Stimulated activated CD4-positive, alpha-beta T cell treated with anti-CD3 and anti-CD28 coated beads, Interleukin-4, amount 100 ng/mL, for 48 hours (primary cell): Measurements from ENCODE around the gene ANTXR1.
"Not testable (repeated sequence)": the region's sequence is repeated elsewhere in the genome, so short reads cannot be mapped to it uniquely, and the experiment has no call there.

Source experiments
- DNase-seq, 2 donors: peaks; one replicate each; pipeline ENCODE4 v3.0.0-alpha.2; 2020; ENCODE audit warnings: low read depth in 2 of 2

The ANTXR1 gene

GRCh38 chr2:69164061-69164778 is 151.2 kb downstream of the ANTXR1 start:
- DNase-seq, result no peak

DNA sequence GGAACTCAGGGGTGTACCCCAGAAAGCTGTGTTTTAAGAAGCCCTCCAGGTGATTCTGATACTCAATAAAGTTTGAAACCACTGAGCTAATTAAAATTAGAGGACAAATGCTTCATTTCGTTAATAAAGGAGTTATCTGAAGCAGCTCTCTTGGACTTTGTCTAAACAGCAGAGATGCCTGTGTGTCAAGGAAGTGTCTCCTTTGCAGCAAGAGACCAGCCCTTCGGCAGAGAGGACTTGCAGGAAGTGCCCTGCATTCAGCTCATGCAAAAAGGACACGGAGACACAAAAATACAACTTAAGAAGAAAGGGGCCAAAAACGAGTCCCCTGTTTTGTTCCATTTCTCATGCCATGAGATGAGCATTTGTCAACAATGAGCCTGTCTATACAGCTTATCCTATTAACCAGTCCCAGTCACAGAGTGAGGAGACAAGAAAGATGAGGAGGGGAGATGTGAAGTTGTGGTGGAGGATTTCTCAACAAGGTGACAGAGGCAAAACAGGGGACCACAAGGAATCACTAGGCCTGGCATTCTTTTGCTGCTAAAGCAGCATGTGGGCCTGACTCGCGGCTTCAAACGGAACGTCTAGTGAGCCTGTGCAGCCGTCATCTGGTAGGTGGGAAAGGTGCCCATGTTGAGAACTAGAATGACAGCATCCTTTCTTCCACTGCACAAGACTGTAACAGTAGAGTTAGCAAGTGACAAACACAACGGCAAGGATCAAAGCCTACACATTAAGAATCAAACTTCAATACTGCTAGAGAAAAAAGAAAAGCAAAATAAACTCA is 152.3 kb downstream of the ANTXR1 start:
- DNase-seq, result no peak

DNA sequence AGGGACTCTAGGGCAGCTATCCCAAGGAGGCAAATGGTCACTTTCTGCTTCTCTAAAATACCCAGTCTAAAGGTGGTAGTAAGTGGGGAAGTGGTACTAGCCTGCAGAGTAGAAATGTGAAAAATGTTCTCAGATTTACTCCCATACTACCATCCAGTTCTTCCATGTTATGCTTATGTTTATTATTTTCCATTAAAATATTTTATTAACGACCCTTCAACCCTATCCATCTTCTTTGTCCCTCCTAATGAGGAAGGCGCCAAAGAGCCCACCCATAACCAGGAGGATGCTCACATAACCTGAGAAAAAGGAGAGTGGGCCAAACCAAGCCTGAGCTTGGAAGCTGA is 153.5 kb downstream of the ANTXR1 start:
- DNase-seq, result no peak

- DNase-seq, result no peak
Observed at GRCh38 chr2:69166812-69167468, 154.0 kb downstream of the ANTXR1 start.

DNA sequence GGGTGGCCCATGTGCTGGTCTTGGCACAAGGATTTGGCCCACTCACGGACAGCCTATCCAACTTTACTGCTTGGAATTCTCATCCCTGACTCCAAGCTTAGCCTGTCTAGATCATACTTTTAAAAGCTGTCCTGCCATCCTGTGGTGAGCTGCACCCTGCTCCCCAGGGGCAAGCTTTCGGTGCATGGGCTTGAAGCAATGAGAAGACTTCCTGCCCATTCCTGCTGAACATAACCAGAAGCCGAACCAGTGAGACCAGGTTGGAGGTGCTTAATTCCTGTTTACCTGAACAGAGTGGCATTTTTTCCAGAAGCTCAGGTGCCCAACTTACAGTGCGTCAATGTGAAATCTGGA is 154.5 kb downstream of the ANTXR1 start:
- DNase-seq, result no peak

GRCh38 chr2:69168144-69168813 is 155.3 kb downstream of the ANTXR1 start:
- DNase-seq, result no peak

- no peak for DNase-seq
Observed at GRCh38 chr2:69168950-69169654, 156.1 kb downstream of the ANTXR1 start.

DNA sequence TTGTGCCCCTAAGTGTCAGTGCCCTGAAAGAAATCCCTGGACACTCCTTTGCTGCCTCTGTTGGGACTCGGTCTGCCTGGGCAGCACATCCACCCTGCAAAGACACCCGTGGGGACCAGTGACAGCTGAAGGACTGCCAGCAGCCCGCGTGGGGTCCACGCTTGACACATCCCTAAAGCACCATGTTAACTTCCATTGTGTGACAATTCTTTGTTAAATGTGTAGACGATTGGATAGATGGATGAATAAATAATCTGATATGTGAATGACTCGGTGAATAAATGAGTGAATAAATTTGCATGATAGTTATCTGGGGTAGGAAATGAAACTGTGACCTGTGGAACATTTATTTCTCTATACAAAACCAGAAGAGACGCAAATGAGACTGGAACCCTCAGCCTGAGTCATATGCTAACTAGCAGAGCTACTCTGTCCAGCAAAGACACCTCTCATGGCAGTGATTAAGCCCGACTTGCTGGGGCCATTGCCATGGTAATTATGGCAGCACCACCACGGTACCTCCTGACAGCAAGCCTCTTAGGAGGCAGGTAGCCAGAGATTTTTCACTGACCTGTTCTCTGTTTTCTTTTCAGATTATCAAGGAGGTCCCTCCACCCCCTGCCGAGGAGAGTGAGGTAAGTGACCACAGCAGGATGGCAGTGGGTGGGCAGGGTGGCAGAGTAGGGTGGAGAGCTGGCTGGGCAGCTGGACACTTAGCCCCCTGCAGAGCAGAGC is 156.8 kb downstream of the ANTXR1 start:
- DNase-seq, result peak in 1 of 2 donors; percentile 10

DNA sequence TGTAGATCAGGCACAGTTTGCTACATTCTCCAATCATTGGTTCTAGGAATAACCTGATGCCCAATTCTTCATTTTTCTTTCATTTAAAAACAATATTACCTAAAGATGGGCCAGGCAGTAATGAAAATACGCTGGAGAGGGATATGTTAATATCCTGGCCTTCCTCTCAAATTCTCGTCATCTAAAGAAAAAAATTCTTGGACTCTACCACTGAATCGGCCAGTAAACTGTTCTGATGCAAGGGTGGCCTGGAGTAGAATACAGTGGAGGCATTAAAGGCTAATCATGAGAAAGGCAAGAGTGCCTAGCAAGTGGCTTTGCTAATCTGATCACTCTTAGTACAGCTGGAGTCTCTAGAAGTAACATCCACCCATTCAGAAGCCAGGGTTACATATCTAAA is 157.7 kb downstream of the ANTXR1 start:
- DNase-seq, result no peak

DNA sequence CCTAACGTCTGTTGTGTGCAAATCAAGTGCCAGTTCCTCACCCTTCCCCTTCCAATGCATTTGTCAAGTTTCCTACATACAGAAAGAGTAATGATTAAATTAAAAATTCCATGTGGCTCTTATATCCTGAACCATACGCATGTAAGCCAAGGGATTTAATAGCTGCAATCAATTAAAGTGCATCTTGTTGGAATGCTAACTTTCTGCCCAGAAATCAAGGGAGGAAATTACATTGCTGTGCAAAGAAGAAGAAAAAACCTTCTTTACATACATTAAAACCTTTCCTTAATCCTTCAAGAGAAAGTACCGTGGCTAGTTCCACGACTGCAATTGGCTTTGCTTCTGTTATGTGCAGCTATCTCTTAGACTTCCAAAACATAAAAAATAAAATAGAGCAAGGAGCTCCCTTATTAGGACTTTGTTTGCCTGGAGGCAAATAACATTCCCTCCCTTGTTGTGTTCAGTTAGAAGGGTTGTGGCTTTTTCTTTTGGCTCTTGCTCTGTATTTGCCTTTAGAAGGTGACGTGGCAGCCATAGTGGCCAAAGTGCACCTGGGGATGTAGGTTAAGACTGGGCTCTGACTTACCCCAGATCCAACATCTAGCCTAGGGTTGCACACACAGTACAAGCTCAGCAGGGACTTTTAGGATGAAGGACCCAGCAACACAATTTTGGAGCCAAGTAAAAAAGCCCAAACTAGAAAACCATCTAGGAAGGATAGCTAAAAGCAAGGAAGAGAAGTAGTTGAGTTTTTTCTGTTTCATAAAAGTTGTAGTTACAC is 158.3 kb downstream of the ANTXR1 start:
- no peak for DNase-seq

DNA sequence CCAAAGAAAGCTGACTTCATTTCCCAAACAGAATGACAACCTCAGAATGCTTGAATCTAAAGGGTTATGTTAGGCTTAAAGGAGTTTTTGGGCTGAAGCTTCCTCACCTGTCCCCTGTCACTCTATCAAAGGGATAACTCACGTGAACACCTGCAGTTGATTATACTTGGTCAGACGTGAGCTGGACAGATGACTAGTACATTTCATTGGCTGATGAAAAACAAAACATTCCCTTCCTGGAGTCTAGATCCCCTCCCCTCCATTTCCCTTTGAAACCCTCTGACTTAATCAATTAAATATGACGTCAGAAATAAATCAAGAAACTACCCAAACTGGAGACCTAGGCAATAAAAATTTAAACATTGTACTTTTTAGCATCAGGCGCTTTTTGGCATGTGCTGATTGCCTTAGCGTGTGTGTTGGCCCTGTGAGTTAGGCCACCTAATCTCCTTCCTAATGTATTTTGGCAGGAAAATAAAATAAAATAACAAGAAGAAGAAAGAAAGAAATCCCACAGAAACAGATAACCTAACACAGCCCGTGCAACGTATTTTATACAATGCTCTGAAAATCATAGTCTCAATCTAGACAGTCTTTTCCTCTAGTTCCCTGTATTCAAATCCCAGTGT is 159.0 kb downstream of the ANTXR1 start:
- no peak for DNase-seq

- no peak for DNase-seq
Observed at GRCh38 chr2:69173706-69174105, 160.7 kb downstream of the ANTXR1 start.

- not testable (repeated sequence) for DNase-seq
Observed at GRCh38 chr2:69174211-69174610, 161.2 kb downstream of the ANTXR1 start.

- DNase-seq, result no peak
Observed at GRCh38 chr2:69175790-69176715, 163.1 kb downstream of the ANTXR1 start.

DNA sequence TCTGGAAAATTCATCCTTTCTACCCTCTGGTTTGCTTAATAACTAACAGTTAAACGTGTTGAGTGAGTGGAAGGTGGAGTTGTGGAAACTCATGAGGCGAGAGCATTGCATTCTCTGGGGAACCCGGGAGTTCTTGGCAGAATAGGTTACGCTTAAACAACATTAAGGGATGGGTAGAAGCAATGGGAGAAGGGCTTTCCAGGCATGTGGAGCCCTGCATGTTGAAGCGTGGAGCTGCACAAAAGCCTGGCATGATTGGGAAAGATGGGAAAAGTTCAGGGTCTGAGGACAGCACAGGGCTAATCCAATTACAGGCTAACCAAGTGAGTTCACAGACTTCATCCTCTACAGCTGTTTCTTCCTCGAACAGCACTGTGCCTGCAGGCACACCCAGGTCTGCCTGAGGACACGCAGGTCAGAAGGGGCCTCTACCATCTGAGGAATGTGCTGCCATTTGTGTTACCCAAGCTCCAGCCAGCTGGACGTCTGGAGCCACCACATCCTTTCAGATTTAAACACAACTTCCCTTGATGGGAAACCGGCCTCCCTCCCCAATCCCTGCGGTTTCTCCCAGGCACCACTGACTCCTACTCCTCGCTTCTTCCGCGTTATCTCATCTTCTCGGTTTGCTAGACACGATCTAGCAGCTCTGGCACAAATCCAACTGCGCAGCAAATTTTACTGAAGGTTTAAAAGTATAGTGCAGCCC is 164.2 kb downstream of the ANTXR1 start:
- DNase-seq, result no peak

GRCh38 chr2:69177785-69178636 is 165.0 kb downstream of the ANTXR1 start:
- DNase-seq, result peak in 1 of 2 donors; percentile 18

DNA sequence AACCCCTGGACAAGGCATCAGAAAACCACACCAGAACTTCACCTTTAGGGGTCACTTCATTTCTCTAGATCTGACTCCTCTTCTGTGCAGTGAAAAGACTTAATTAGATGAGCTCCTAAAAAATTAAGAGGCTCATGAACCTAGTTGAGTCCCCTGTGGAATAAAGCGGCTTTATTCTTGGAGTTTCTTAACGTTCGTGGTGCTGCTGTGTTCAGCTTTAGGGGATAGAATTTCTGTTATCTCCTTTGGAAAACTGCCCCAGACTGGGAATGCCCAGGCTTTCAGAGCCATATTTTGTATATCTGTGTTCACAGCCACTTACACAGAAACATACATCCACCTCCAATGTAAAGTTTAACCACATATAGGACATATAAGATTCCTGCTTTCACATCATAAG is 165.8 kb downstream of the ANTXR1 start:
- no peak for DNase-seq
